A673 (cell line): ENCODE measurements around the gene EGLN3. TPM values are rescaled to one million over a fixed set of nuclear protein-coding genes. Genes with fewer than 3 reads are reported as not detected.

Source experiments
- BruUV-seq: library from RNA; stranded (reverse); fragments of 400-500 nt; replicated peaks from 2 replicates; lab custom pipeline; 2021; lab: Mats Ljungman, UMichigan
- CTCF ChIA-PET: fragments of 300-600 bp; sonication (Branson Sonifier 250); formaldehyde crosslinking; loops from one replicate; lab custom pipeline; 2022; ENCODE audit warnings: antibody characterized with exemption; lab: Charles Lee
- POLR2A ChIA-PET: fragments of 300-600 bp; sonication (Branson Sonifier 250); formaldehyde crosslinking; loops from one replicate; lab custom pipeline; 2022; ENCODE audit warnings: antibody characterized with exemption; ENCODE audit not compliant: low non-redundant PET; lab: Charles Lee
- DNase-seq: peaks from one replicate; pipeline ENCODE4 v3.0.0-alpha.2; 2015; ENCODE audit warnings: low spot score
- H3K27ac ChIP-seq: fragments of 200-600 bp; sonication (generic); 2 replicates; pipeline ENCODE4 v1.5.1; 2016; ENCODE audit warnings: mixed run types, low read depth, mild to moderate bottlenecking, mixed read lengths, antibody characterized with exemption, low read length; ENCODE audit not compliant: poor library complexity, severe bottlenecking
- H3K27me3 ChIP-seq: fragments of 200-600 bp; sonication (generic); replicated peaks from 2 replicates; pipeline ENCODE4 v1.6.1; 2017; ENCODE audit warnings: mixed run types, low read depth, mild to moderate bottlenecking, mixed read lengths, antibody characterized with exemption, low read length; ENCODE audit not compliant: insufficient read depth, poor library complexity
- H3K36me3 ChIP-seq: fragments of 200-600 bp; sonication (generic); 2 replicates; pipeline ENCODE4 v1.6.1; 2016; ENCODE audit warnings: mixed run types, mild to moderate bottlenecking, mixed read lengths, antibody characterized with exemption, low read length; ENCODE audit not compliant: insufficient read depth, poor library complexity, severe bottlenecking
- H3K4me1 ChIP-seq: fragments of 200-600 bp; sonication (generic); 2 replicates; pipeline ENCODE4 v1.6.1; 2017; ENCODE audit warnings: mixed run types, mild to moderate bottlenecking, mixed read lengths, antibody characterized with exemption, low read length; ENCODE audit not compliant: insufficient read depth, poor library complexity, severe bottlenecking
- H3K4me3 ChIP-seq: fragments of 200-600 bp; sonication (generic); 2 replicates; pipeline ENCODE4 v1.5.1; 2016; ENCODE audit warnings: low read depth, mixed run types, mild to moderate bottlenecking, mixed read lengths, low read length; ENCODE audit not compliant: poor library complexity, severe bottlenecking
- H3K9me3 ChIP-seq: fragments of 200-600 bp; sonication (generic); 2 replicates; pipeline ENCODE4 v1.6.1; 2016; ENCODE audit warnings: mixed run types, low read depth, mild to moderate bottlenecking, mixed read lengths, antibody characterized with exemption, low read length; ENCODE audit not compliant: poor library complexity, severe bottlenecking
- CTCF ChIP-seq: fragments of 300-800, 200-600 bp; sonication (generic); conservative IDR thresholded peaks from 2 replicates; pipeline ENCODE4 v1.5.1; 2017; ENCODE audit warnings: low read depth, mild to moderate bottlenecking, antibody characterized with exemption, low read length, moderate library complexity, mixed read lengths
- EZH2 ChIP-seq: fragments of 200-600 bp; sonication (generic); IDR thresholded peaks from 2 replicates; pipeline ENCODE4 v1.6.1; 2017; ENCODE audit warnings: borderline replicate concordance, low read depth, mild to moderate bottlenecking, mixed read lengths, antibody characterized with exemption, low read length; ENCODE audit not compliant: poor library complexity, severe bottlenecking
- intact Hi-C: fragments of 100-400 bp; cut with micrococcal nuclease; formaldehyde crosslinking; loops from one replicate; pipeline ENCODE4 v1.10.0; 2022; ENCODE audit not compliant: unreplicated experiment
- total RNA-seq: library from RNA; stranded (reverse); gene quantifications from 2 replicates; pipeline ENCODE4 v1.2.3, GENCODE V29; 2021

EGLN3 gene
- total RNA-seq, 1 experiment from 2014 or later = 2.4 TPM

GRCh38 chr14:33997611-33998010 lies 46.7 kb upstream of the EGLN3 start:
- H3K36me3 ChIP-seq = no peaks in the 10 kb centered on the region
- ChIA-PET POLR2A (interaction anchor here (0.5 kb wide), 1 partner anchor 21 kb away, joined by 4 read pairs; no protein-coding TSS in a partner anchor), CTCF (no interaction called here)
- no peaks in the 10 kb centered on the region for H3K9me3 ChIP-seq
- H3K4me1 ChIP-seq = no peaks in the 10 kb centered on the region
- intact Hi-C loops = no loop called here
- no peaks in the 10 kb centered on the region for H3K27me3 ChIP-seq
- TF ChIP-seq CTCF = no peak
- TF ChIP-seq EZH2 = no peak
- BruUV-seq = no TSS peak
- no peak overlapping the region for H3K27ac ChIP-seq
- H3K4me3 ChIP-seq = no peak overlapping the region
- no peak for DNase-seq

GRCh38 chr14:33996462-33996861 lies 45.6 kb upstream of the EGLN3 start:
- DNase-seq = no peak
- no peak for TF ChIP-seq CTCF
- TF ChIP-seq EZH2 = no peak
- Histone ChIP-seq H3K4me1 (no peaks in the 10 kb centered on the region), H3K27ac (no peak overlapping the region), H3K27me3 (no peaks in the 10 kb centered on the region), H3K36me3 (no peaks in the 10 kb centered on the region), H3K4me3 (no peak overlapping the region), H3K9me3 (no peaks in the 10 kb centered on the region)
- CTCF ChIA-PET = no interaction called here
- no TSS peak for BruUV-seq
- intact Hi-C loops = no loop called here
- POLR2A ChIA-PET = no interaction called here

GRCh38 chr14:33993246-33993645 lies 42.4 kb upstream of the EGLN3 start:
- Histone ChIP-seq H3K9me3 (no peaks in the 10 kb centered on the region), H3K27me3 (no peaks in the 10 kb centered on the region), H3K36me3 (no peaks in the 10 kb centered on the region), H3K4me1 (no peaks in the 10 kb centered on the region), H3K4me3 (no peak overlapping the region), H3K27ac (no peak overlapping the region)
- POLR2A ChIA-PET = no interaction called here
- DNase-seq = no peak
- intact Hi-C loops = no loop called here
- CTCF ChIA-PET = no interaction called here
- no TSS peak for BruUV-seq
- no peak for TF ChIP-seq CTCF
- no peak for TF ChIP-seq EZH2
